Keratinocyte (primary cell): Measurements from ENCODE around the gene ARHGAP18. TPM values are rescaled to one million over a fixed set of nuclear protein-coding genes. Genes with fewer than 3 reads are reported as not detected.

Experiments
- DNase-seq: peaks from one replicate; pipeline ENCODE4 v3.0.0-alpha.2; 2011; ENCODE audit warnings: low read depth, missing footprints, low spot score
- FAIRE-seq: peaks from 2 replicates; lab custom pipeline; 2011; peaks lifted over from hg19 to GRCh38; lab: Jason Lieb, UNC
- H2AFZ ChIP-seq: 2 replicates; pipeline ENCODE4 v1.6.0; 2012; ENCODE audit warnings: low read length, control low read depth, inconsistent platforms; ENCODE audit not compliant: control insufficient read depth
- H3K27ac ChIP-seq: 2 replicates; pipeline ENCODE4 v1.5.1; 2011; ENCODE audit warnings: low read length; ENCODE audit not compliant: control insufficient read depth, insufficient read depth
- H3K27me3 ChIP-seq: 3 replicates; pipeline ENCODE4 v1.6.0; 2011; ENCODE audit warnings: low read length; ENCODE audit not compliant: control insufficient read depth, insufficient read depth; ENCODE audit errors: extremely low read depth
- H3K36me3 ChIP-seq, 2 experiments: 2 replicates in 1 of 2; 3 replicates in 1 of 2; pipeline ENCODE4 v1.5.1; 2011; ENCODE audit warnings: low read length in 2 of 2, mild to moderate bottlenecking in 1 of 2; ENCODE audit not compliant: control insufficient read depth in 2 of 2, insufficient read depth in 2 of 2; ENCODE audit errors: extremely low read depth in 1 of 2
- H3K4me1 ChIP-seq: 3 replicates; pipeline ENCODE4 v1.5.1; 2011; ENCODE audit warnings: low read length; ENCODE audit not compliant: control insufficient read depth, insufficient read depth; ENCODE audit errors: extremely low read depth
- H3K4me2 ChIP-seq: 3 replicates; pipeline ENCODE4 v1.6.0; 2011; ENCODE audit warnings: low read depth, low read length; ENCODE audit not compliant: control insufficient read depth, insufficient read depth; ENCODE audit errors: extremely low read depth
- H3K4me3 ChIP-seq, 3 experiments: fragments of 200-600 bp in 1 of 3; sonication (generic) in 1 of 3; 2 replicates in 2 of 3; 3 replicates in 1 of 3; pipeline ENCODE4 v1.5.1; 2011 to 2016; ENCODE audit warnings: low read length in 3 of 3, mild to moderate bottlenecking in 3 of 3, control low read depth in 2 of 3, inconsistent platforms in 1 of 3, low read depth in 1 of 3, mixed read lengths in 1 of 3, mixed run types in 1 of 3, moderate library complexity in 1 of 3; ENCODE audit not compliant: control insufficient read depth in 2 of 3, insufficient read depth in 2 of 3; ENCODE audit errors: extremely low read depth in 1 of 3
- H3K79me2 ChIP-seq: 2 replicates; pipeline ENCODE4 v1.6.0; 2012; ENCODE audit warnings: low read length; ENCODE audit not compliant: control insufficient read depth, insufficient read depth
- H3K9ac ChIP-seq: 3 replicates; pipeline ENCODE4 v1.6.0; 2011; ENCODE audit warnings: low read length; ENCODE audit not compliant: control insufficient read depth, insufficient read depth; ENCODE audit errors: extremely low read depth
- H3K9me1 ChIP-seq: 3 replicates; pipeline ENCODE4 v1.6.0; 2011; ENCODE audit warnings: low read length; ENCODE audit not compliant: control insufficient read depth, insufficient read depth; ENCODE audit errors: extremely low read depth
- H3K9me3 ChIP-seq: 2 replicates; pipeline ENCODE4 v1.5.1; 2012; ENCODE audit warnings: low read depth, low read length; ENCODE audit not compliant: control insufficient read depth
- H4K20me1 ChIP-seq: 3 replicates; pipeline ENCODE4 v1.6.0; 2011; ENCODE audit warnings: low read length; ENCODE audit not compliant: control insufficient read depth, insufficient read depth; ENCODE audit errors: extremely low read depth
- EZH2 ChIP-seq: IDR thresholded peaks from one replicate; pipeline ENCODE4 v1.6.1; 2012; ENCODE audit warnings: inconsistent platforms, mild to moderate bottlenecking, low read length, moderate library complexity
- dilution Hi-C: fragments of 300-500 bp; cut with MboI; formaldehyde crosslinking; loops from one replicate; pipeline ENCODE4 v1.7.0; 2020; ENCODE audit warnings: low sequenced_read_pairs; ENCODE audit not compliant: extremely low pct_ligation_motif_present
- polyA plus RNA-seq, 5 experiments: library from polyadenylated mRNA; depleted of rRNA in 3 of 5; stranded (reverse) in 3 of 5; stranded (forward) in 1 of 5; unstranded in 1 of 5; fragments of >200 nt; gene quantifications; 1 replicate in 1 of 5; 2 replicates in 3 of 5; 3 replicates in 1 of 5; pipeline versions ENCODE4 v1.2.1 to v1.2.3, GENCODE V29; 2011 to 2012; ENCODE audit warnings: missing spikeins in 2 of 5, low read depth in 1 of 5, low replicate concordance in 1 of 5
- TF ChIP-seq, protein P1 (sequence below), 3 experiments: IDR thresholded peaks in 1 of 3; conservative IDR thresholded peaks in 1 of 3; optimal IDR thresholded peaks in 1 of 3; 2 replicates in 2 of 3; 3 replicates in 1 of 3; pipeline versions ENCODE3 to v1.5.1; 2011; ENCODE audit warnings: low read length in 3 of 3, mild to moderate bottlenecking in 3 of 3, moderate library complexity in 2 of 3, control low read depth in 1 of 3, inconsistent platforms in 1 of 3; ENCODE audit not compliant: insufficient read depth in 2 of 3; ENCODE audit errors: extremely low read depth in 1 of 3

Gene ARHGAP18
- polyA plus RNA-seq, 1 donor (not counting 4 experiments of a cell fraction or from before 2014, with no cell fraction given): 17.7 TPM

DNA sequence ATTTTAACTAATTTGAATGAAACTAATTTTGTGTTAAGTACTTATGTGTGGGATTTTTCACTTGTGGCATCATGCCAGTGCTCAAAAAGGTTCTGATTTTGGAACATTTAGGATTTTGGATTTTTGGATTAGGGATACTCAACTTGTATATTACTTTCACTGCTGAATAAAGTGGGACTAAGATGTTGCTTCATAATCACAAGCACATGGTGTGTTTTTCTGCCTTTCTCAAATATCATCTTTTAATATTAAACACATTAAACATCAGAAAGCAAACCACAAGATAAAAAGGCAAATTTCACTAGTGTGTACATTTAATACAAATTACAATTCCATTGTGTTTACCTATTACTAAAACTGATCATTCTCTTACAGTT lies 89.8 kb downstream of the ARHGAP18 start:
- no peak for DNase-seq
- Histone ChIP-seq H3K79me2 (no peaks in the 10 kb centered on the region), H3K9ac (no peak overlapping the region), H3K4me1 (peaks cover 15% of the 10 kb centered on the region), H3K27ac (no peak overlapping the region), H3K4me3 (no peak overlapping the region), H3K36me3 (peaks cover 2 to 4% of the 10 kb centered on the region in 2 experiments), H3K4me2 (no peak overlapping the region), H3K27me3 (no peaks in the 10 kb centered on the region), H4K20me1 (no peaks in the 10 kb centered on the region), H3K9me1 (no peaks in the 10 kb centered on the region), H2AFZ (no peak overlapping the region), H3K9me3 (no peaks in the 10 kb centered on the region)
- dilution Hi-C loops: no loop called here
- no peak for FAIRE-seq
- TF ChIP-seq, protein P1, sequence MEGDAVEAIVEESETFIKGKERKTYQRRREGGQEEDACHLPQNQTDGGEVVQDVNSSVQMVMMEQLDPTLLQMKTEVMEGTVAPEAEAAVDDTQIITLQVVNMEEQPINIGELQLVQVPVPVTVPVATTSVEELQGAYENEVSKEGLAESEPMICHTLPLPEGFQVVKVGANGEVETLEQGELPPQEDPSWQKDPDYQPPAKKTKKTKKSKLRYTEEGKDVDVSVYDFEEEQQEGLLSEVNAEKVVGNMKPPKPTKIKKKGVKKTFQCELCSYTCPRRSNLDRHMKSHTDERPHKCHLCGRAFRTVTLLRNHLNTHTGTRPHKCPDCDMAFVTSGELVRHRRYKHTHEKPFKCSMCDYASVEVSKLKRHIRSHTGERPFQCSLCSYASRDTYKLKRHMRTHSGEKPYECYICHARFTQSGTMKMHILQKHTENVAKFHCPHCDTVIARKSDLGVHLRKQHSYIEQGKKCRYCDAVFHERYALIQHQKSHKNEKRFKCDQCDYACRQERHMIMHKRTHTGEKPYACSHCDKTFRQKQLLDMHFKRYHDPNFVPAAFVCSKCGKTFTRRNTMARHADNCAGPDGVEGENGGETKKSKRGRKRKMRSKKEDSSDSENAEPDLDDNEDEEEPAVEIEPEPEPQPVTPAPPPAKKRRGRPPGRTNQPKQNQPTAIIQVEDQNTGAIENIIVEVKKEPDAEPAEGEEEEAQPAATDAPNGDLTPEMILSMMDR (optimal IDR thresholded peaks at IDR 0.05 in 1 of 3, IDR thresholded peaks at IDR 0.05 in 1 of 3, conservative IDR thresholded peaks at IDR 0.05 in 1 of 3; ENCODE audit: extremely low read depth in 1 of 3, insufficient read depth in 2 of 3, low read length in 3 of 3): no peak
- no peak for TF ChIP-seq EZH2

DNA sequence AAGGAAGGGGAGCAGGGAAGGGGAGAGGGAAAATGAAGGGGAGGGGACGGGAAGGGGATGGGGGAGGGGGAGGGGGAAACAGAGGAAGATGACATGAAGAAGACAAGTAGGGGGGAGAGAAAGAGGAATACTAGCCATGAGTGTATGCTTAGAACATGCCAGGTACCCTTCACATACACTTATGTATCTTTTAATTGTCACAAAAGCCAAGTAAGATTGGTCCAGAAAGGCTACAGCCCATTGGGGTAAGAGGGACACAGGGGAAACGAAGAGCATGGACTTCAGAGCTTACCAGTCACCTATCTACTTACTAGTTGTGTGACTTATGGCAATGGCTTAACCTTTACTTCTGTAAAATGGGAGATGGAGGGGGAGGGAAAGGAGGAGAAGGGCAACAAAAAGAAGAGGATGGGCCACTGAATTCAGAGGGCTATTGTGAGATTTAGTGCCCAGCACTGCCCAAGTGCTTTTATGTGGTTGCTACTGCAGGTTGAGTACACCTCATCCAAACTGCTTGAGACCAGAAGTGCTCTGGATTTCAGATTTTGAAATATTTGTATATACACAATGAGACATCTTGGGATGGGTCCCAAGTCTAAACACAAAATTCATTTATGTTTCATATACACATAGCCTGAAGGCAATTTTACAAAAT lies 90.3 kb downstream of the ARHGAP18 start:
- Histone ChIP-seq H3K4me2 (no peak overlapping the region), H3K27me3 (no peaks in the 10 kb centered on the region), H3K9ac (no peak overlapping the region), H3K4me3 (no peak overlapping the region), H3K9me1 (no peaks in the 10 kb centered on the region), H3K36me3 (peaks cover 4 to 7% of the 10 kb centered on the region in 2 experiments), H2AFZ (no peak overlapping the region), H3K79me2 (no peaks in the 10 kb centered on the region), H3K27ac (no peak overlapping the region), H3K4me1 (peaks cover 15% of the 10 kb centered on the region), H3K9me3 (no peaks in the 10 kb centered on the region), H4K20me1 (no peaks in the 10 kb centered on the region)
- dilution Hi-C loops: no loop called here
- FAIRE-seq (no peak), DNase-seq (no peak)
- TF ChIP-seq, protein P1 (optimal IDR thresholded peaks at IDR 0.05 in 1 of 3, IDR thresholded peaks at IDR 0.05 in 1 of 3, conservative IDR thresholded peaks at IDR 0.05 in 1 of 3; ENCODE audit: extremely low read depth in 1 of 3, insufficient read depth in 2 of 3, low read length in 3 of 3): no peak
- no peak for TF ChIP-seq EZH2
